ENCODE measurements around the gene PPOX. TPM values are rescaled to one million over a fixed set of nuclear protein-coding genes. Genes with fewer than 3 reads are reported as not detected.

The PPOX gene
- total and polyA plus RNA-seq, 2 experiments from 2014 or later: 26.5 to 39.6 TPM

GRCh38 chr1:161153682-161154337 lies 12.4 kb upstream of the PPOX start, which contains the start of gene UFC1 (continued):
- TF ChIP-seq ZNF462 (CRISPR knock-in tag; IDR thresholded peaks at IDR 0.05): no peak
- peak; percentile 69 for TF ChIP-seq POLR2AphosphoS5 (IDR thresholded peaks at IDR 0.05; ENCODE audit: low read depth)
- peak; percentile 54; the same call in 1 of the 2 replicates for TF ChIP-seq CREB1 (CRISPR knock-in tag; IDR thresholded peaks at IDR 0.05; ENCODE audit: low read depth)

GRCh38 chr1:161157867-161158266 lies 8.4 kb upstream of the PPOX start:
- H3K9me3 Mint-ChIP-seq: no peaks in the 10 kb centered on the region
- peaks cover 35% of the 10 kb centered on the region for H3K36me3 Mint-ChIP-seq (ENCODE audit: low read depth)
- H3F3A ChIP-seq (replicated peaks; ENCODE audit: low read depth): peaks cover 27% of the 10 kb centered on the region
- H3K27ac Mint-ChIP-seq: no peak overlapping the region
- DNase-seq (ENCODE audit: low spot score) (no peak), ATAC-seq (no peak)
- H3K79me2 ChIP-seq (replicated peaks; ENCODE audit: insufficient read depth): peaks cover 14% of the 10 kb centered on the region; the same call in 1 of the 2 replicates
- H3K36me3 ChIP-seq (ENCODE audit: insufficient read depth): no peaks in the 10 kb centered on the region; the same call in none of the 2 replicates
- no peaks in the 10 kb centered on the region for H4K20me1 ChIP-seq (replicated peaks; ENCODE audit: insufficient read depth)
- peaks cover 13% of the 10 kb centered on the region for H3K4me1 ChIP-seq (ENCODE audit: insufficient read depth)
- H3K4me3 Mint-ChIP-seq: peak overlapping the region; percentile 84; the same call in 1 of the 3 replicates
- no peak overlapping the region for H3K27ac ChIP-seq (ENCODE audit: low read depth)
- H3K4me2 ChIP-seq: no peak overlapping the region
- peaks cover 17% of the 10 kb centered on the region for H3K27me3 Mint-ChIP-seq (ENCODE audit: insufficient read depth, low read depth, poor library complexity)
- H3K4me3 ChIP-seq: no peak overlapping the region
- H3K9me2 ChIP-seq (ENCODE audit: insufficient read depth): no peaks in the 10 kb centered on the region
- H2AFZ ChIP-seq: no peak overlapping the region
- peaks cover 25% of the 10 kb centered on the region for H3K4me1 Mint-ChIP-seq
- no peaks in the 10 kb centered on the region for H3K27me3 ChIP-seq (ENCODE audit: insufficient read depth)
- no peak for TF ChIP-seq POLR2AphosphoS5 (IDR thresholded peaks at IDR 0.05; ENCODE audit: low read depth)
- no peak for TF ChIP-seq ZNF114 (CRISPR knock-in tag; IDR thresholded peaks at IDR 0.05)
- no peak for TF ChIP-seq REST (IDR thresholded peaks at IDR 0.05; ENCODE audit: unreplicated experiment)
- TF ChIP-seq EZH2phosphoT487 (IDR thresholded peaks at IDR 0.05; ENCODE audit: unreplicated experiment): no peak
- TF ChIP-seq ETS1 (IDR thresholded peaks at IDR 0.05): no peak
- TF ChIP-seq NANOG (IDR thresholded peaks at IDR 0.05; ENCODE audit: borderline replicate concordance): no peak
